ENCODE results near the gene DUSP12.

GRCh38 chr1:161763522-161764098 lies 14.0 kb downstream of the DUSP12 start:
- no peak for TF ChIP-seq HDAC2 (IDR thresholded peaks at IDR 0.05)
- TF ChIP-seq MAFK (IDR thresholded peaks at IDR 0.05; ENCODE audit: partially characterized antibody), result no peak
- peak; percentile 56 for TF ChIP-seq CTCF (IDR thresholded peaks at IDR 0.05)
- TF ChIP-seq, protein P1, sequence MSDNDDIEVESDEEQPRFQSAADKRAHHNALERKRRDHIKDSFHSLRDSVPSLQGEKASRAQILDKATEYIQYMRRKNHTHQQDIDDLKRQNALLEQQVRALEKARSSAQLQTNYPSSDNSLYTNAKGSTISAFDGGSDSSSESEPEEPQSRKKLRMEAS (IDR thresholded peaks at IDR 0.05), result no peak
- no peak for TF ChIP-seq CHD2 (IDR thresholded peaks at IDR 0.05; ENCODE audit: low read length, partially characterized antibody)
- no peak for TF ChIP-seq REST (IDR thresholded peaks at IDR 0.05)
- no peak for TF ChIP-seq POLR2AphosphoS2 (conservative IDR thresholded peaks at IDR 0.05; ENCODE audit: low read length)
- no peak for TF ChIP-seq NFE2L2 (conservative IDR thresholded peaks at IDR 0.05; ENCODE audit: low read length)
- peak; percentile 24 to 35; a peak in 3 of 5 replicates for TF ChIP-seq RAD21 (conservative IDR thresholded peaks at IDR 0.05 in 1 of 2, IDR thresholded peaks at IDR 0.05 in 1 of 2)
- TF ChIP-seq ZNF302 (CRISPR knock-in tag; IDR thresholded peaks at IDR 0.05), result no peak
- peak; percentile 42; the same call in 1 of the 3 replicates for TF ChIP-seq SMC3 (IDR thresholded peaks at IDR 0.05)
- TF ChIP-seq RFX5 (IDR thresholded peaks at IDR 0.05), result no peak
- no peak for TF ChIP-seq CBX8 (IDR thresholded peaks at IDR 0.05)
